Measurements from ENCODE around the gene GRN.

Gene GRN

DNA sequence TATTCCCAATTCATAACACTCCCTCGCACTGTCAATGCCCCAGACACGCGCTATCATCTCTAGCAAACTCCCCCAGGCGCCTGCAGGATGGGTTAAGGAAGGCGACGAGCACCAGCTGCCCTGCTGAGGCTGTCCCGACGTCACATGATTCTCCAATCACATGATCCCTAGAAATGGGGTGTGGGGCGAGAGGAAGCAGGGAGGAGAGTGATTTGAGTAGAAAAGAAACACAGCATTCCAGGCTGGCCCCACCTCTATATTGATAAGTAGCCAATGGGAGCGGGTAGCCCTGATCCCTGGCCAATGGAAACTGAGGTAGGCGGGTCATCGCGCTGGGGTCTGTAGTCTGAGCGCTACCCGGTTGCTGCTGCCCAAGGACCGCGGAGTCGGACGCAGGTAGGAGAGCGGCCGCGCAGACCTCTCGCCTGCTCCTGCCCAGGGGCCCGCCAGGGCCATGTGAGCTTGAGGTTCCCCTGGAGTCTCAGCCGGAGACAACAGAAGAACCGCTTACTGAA lies at the start of gene GRN:
GRN (plus strand) TSS at position 364 of the 515 bp plus-strand sequence. CDS start 3,863 bp downstream, outside the sequence.
- peak; percentile 91 for DNase-seq

DNA sequence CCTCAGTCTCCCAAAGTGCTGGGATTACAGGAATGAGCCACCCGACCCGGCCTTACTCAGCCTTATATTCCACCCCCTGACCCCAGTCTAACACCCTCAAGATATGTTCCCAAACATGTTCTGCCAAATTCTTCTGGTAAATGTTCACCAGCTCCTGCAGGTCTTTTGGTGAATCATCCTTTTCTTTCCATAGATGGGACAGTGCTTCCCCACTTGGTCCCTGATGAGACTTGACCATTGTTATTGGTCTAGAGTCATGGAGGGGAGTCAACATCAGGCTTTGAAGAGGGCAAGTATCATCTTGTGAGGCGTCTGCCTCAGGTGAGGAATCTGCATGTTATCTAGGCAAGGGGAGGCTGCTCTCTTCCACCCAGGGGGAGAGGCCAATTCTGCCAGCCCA lies 47.1 kb upstream of the GRN start:
- no peak for DNase-seq

DNA sequence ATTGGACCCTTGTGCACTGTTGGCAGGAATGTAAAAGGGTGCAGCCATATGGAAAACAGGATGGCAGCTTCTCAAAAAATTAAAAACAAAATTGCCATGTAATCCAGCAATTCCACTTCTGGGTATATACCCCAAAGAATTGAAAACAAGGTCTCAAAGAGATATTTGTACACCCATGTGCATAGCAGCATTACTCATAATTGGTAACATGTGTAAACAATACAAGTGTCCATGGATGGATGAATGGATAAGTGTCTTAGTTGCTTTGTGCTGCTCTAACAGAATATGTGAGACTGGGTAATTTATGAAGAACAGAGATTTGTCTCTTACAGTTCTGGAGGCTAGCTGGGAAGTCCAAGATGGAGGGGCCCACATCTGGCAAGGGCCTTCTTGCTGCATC lies 40.5 kb upstream of the GRN start:
- DNase-seq = peak; percentile 36

DNA sequence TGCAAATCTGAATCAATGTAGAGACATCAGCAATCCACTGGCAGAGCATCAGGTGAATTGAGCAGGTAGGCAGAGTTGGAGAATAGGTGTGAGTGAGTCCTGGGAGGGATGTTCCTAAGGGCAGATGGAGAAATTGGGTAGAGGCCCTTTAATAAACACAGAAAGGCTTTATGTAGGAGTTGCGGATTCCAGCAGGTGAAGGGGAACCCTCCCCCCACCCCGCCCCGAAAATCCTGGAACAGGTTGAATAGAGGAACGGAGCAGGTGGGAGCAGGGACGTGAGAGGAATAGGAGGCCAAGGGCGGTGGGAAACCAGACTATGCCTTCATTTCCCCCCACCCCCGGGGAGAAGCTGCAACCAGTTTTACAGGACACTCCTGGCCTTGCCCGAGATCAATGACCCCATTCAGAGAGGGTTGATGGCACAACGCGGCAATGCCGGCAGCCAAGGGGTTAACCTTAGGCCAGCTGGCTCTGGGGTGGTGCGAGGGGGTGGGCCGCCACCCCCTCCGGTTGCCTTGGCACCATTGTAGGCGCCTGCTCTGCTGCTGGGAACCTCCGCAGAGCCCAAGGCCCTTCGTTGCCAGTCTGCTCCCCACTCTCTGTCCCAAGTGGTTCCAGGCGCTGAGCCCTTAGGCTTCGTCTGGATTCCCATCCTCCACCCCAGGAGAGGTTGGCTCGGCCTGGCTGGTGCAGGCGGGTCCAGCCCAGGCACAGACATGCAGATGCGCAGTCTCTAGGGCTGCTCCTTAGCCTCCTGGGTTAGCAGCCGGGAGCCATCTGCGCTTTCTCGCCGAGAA lies 37.5 kb upstream of the GRN start:
- DNase-seq = no peak

DNA sequence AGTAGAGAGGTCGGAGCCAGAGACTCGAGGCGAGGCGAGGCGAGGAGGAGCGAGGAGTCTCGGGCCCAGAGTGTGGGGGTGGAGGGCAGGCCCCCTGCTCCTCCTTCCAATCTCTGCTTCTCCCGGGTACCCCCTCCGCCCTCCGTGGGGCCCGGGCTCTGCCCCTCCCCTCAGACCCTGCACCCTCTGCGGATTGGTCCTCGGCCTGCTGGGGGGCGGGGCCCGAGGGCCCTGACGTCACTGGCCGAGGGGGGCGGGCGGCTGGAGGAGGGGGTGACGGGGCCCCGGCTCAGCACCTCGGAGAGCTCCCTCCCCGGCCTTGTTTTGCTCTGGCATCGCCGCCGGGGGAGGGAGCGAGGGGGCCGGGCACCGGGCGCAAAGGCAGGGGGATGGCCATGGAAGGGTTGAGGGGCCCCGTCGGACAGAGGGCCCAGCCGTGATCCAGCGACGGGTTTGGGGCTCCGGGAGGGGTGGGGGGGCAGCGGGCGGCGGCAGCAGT lies 36.7 kb upstream of the GRN start, which contains the start of gene RUNDC3A:
RUNDC3A (plus strand) TSS at position 282 of the 499 bp plus-strand sequence. CDS start 232 bp downstream, outside the sequence.
- DNase-seq = peak; percentile 8

DNA sequence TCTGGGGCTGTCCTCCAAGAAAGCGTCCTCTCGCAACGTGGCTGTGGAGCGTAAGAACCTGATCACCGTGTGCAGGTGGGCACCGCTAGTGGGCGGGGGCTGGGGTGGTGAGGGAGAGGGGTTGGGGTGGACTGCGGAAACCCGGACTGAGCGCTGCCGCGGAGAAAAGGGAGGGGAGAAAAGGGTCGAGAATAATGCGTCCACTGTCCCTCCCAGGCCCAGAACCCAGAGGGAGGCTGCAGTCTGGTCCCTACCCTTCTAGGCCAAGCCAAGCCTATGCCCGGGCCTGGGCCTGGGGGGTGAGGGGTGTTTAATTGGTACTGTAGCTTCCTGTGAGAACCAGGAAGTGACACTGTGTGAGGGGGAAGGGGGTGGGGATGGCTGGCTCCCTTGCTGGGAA lies 36.2 kb upstream of the GRN start:
- no peak for DNase-seq

DNA sequence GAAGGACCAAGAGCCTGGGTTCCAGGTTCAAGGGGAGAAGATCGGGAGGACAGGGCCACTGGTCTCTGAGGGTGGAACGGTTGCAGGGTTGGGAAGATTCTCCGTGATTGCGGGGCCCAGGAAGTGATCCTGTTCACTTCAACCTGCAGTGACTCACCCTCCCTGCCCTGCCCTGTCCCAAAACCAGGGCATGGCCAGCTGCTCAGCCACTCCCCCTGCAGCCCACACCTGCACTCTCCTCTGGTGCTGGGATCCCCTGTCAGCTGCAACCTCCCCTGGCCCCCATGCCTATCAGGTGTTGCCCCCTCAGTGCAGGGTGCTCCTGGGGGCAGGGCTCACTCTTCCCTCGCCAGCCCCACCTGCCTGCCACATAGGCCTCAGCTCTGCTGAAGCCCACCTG lies 35.6 kb upstream of the GRN start:
- DNase-seq = no peak

DNA sequence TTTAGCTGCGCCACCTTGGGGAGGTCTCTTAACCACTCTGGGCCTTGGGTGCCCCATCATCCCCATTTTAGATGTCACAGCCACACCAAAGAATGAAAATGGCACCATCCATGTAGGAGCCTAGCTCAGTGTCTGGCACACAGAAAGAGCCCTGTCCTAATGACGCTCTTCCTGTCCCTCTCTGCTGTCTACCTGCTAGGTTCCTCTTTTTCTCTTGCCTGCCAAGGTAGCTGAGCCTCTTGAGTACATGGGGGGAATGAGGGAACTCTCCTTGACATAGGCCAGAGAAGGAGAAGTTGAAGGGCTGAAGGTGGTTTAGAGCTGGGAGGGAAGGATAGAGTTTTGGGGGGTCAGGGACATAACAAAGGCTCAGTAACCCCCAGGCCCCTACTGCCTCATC lies 34.9 kb upstream of the GRN start:
- no peak for DNase-seq

DNA sequence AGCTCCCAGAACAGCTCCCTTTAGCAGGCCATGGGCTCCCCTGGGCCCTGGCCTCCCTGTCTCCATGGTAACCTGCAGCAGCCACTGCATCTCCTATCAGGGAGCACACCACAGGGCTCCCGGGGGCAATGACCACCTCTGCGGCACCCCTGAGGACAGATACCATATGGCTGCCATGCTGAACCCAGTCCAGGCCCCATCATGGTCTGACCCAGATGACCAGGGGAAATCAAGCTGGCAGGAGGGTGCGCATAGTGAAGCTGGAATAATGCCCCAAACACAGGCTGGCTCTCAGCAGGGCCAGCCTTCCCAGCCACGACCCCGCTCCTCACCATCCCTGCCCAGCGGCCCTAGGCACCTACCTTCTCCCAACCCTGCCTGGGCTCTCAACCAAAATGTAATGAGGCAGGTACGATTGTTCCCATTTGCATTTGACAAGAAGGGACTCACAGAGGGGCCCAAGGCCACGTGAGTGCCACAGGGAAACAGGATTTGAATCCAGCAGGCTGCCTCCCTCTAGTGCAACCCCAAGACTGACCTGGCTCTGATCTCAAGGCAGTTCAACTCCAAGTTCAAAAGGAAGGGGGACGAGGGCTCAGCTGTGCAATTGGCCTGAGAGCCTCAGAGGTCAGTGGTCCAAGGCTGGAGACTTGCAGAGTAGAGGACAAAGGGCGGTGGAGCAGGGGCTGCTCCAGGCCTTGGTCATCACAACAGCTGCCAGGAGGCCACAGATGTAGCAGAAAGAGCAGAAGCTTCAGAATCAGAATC lies 34.3 kb upstream of the GRN start:
- no peak for DNase-seq

DNA sequence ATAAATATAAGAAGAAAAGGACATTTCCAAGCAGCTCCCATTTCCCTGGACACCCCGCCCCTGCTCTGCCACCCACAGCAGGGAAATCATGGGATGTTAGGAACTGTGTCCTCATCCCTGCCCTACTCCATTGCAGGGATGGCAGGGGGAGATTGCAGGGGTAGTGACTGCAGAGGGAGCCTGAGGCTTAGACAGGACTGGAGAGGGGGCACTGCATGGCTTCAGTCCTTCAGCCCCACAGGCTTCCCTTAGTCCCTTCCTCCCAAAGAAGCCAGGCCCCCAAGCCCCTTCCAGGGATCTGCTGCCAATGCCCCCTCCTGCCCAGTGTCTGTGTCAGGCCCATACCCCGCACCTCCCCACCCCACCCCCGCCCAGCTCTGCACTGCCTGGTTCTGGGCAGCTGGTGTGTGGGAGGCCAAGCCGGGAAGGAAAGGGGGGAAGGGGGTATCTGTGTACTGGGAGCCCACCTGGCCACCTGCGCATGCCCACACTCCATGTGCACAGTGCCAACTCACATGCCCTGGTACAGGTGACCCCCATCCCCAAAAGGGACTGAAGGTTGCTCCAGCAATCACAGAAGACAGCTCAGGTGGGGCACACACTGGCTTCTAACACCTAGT lies 33.4 kb upstream of the GRN start:
- DNase-seq = no peak

DNA sequence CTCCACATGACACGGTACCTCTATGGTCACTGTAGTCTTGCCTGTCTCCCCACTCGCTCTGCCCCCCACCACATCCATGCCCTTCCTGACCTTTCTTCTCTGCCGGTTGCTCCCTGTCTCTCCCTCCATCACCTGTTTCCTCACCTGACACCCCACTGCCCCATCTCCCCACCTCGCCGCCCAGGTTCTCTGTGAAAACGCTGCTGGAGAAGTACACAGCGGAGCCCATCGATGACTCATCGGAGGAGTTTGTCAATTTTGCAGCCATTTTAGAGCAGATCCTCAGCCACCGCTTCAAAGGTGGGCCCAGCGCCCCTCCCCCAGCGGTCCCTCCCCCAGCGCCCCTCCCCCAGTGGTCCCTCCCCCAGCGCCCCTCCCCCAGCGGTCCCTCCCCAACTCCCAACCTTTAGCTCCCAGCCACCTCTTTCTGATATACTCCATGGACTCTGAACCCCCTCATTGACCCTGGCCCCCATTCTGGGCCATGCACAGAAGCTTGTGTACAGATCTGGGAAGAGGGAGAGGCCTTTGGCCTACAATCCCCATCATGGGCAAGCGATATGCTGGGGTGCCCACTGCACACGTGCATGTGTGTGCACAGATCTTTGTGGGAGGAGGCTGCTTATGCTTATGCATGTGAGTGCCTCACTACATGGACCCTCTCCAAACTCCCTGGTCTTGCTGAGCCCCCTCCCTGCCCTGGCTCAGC lies 32.6 kb upstream of the GRN start:
- no peak for DNase-seq

DNA sequence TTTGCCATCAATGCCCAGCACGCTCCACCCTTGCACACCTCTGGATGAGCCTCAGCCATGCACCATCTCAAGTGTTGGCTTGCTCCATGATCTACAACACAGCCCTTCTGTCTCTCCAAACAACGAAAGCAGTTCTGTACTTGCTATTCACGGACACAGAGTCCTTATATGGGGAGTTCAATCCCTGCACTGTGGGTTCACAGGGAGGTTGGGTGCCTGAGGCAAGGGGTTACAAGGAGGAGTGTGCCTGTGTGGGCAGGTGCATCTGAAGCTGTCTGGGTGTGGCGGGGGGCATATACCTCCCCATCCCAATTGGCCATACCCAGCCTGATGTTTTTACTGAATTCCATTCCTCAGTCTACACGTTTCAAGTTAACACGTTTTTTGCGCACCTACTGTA lies 31.1 kb upstream of the GRN start:
- no peak for DNase-seq

DNA sequence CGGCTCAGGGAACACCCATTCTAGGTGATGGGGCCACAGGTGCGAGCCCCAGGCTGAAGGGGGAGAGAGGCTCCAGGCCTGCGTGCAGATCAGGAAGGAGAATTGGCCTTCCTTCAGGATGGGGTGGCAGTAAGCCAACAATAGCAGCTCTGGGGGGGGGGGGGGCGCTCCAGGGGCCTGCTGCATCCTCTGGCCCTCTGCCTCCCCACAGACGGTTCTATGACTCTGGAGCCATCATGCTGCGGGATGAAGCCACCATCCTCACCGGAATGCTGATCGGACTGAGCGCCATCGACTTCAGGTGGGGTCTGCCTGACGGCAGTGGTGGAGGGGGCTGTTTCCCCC lies 30.6 kb upstream of the GRN start:
- DNase-seq = no peak

DNA sequence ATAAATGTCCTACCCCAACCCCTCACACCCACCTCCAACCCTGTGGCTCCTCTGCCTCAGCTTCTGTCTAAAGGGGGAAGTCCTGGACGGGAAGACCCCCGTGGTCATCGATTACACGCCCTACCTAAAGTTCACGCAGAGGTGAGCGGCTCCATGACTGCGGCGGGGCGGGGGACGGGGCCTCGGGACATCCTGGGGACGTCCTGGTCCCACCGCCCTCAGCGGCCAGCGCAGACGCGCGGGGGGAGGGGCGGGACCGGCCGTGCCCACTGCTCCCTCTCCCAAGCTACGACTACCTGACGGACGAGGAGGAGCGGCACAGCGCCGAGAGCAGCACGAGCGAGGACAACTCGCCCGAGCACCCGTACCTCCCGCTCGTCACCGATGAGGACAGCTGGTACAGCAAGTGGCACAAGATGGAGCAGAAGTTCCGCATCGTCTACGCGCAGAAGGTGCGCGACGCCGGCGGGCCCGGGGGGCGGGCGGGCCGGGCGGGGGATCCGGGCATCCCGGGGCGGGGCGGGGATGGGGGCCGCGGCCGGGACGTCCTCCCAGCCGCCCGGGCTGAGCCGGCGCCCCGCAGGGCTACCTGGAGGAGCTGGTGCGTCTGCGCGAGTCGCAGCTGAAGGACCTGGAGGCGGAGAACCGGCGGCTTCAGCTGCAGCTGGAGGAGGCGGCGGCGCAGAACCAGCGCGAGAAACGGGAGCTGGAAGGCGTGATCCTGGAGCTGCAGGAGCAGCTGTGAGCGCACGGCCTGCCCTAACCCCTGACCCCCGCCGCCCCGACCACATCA lies 30.0 kb upstream of the GRN start:
- DNase-seq = peak; percentile 5

DNA sequence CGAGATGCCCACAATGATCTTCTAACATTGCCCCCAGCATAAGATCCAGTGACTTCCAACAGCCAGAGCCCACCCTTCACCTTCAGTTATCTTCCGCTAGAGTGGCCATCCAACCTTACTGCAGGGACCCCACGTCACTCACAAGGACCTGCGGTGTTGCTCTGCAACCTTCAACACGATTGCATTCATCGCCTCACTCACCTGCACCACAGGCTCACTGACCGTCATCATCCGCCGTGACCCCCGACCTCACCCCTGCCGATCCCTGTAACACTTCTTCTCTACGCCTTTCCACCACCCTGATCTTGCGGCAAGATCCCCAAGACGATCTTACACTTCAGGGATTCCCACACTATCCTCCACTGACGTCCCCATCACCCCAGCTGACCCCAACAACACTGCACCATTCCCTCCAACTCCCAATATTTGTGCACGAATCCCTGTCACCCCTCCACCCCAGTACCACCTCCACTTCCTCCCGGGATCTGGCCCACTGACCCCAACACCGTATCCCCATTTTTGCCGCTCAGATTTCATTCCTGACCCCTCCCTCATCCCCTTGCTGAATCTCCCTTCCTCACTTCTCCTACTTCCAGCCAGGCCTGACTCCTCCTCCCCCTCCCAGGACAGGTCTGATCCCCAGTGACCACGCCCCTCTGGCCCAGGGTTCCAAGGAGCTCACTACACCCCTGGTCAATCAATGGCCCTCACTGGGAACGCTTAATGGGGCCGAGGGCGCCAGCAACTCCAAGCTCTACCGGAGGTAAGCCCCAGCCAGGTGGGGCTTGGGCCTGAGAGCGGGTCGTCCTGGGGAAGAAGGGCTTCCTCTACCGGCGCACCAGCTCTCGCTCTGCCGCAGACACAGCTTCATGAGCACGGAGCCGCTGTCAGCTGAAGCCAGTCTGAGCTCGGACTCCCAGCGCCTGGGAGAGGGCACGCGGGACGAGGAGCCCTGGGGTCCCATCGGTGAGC lies 29.1 kb upstream of the GRN start:
- no peak for DNase-seq

DNA sequence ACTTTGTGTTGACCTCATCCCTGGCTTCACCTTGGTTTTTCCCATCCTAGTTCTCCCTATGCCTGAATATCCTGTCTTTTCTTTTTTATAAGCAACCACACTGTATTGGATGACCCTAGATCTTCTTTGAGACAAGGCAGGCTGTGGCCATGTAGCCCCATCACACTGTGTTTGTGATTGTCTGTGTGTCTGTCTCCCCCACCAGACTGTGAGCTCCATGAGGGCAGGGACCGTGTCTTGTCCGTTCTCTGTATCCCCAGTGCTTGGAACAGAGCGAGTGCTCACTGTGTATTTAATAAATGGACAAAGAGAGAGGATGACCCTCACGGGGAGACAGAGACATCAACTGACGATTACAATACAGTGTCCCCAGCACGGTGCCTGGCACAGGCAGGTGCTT lies 27.6 kb upstream of the GRN start:
- DNase-seq = no peak

DNA sequence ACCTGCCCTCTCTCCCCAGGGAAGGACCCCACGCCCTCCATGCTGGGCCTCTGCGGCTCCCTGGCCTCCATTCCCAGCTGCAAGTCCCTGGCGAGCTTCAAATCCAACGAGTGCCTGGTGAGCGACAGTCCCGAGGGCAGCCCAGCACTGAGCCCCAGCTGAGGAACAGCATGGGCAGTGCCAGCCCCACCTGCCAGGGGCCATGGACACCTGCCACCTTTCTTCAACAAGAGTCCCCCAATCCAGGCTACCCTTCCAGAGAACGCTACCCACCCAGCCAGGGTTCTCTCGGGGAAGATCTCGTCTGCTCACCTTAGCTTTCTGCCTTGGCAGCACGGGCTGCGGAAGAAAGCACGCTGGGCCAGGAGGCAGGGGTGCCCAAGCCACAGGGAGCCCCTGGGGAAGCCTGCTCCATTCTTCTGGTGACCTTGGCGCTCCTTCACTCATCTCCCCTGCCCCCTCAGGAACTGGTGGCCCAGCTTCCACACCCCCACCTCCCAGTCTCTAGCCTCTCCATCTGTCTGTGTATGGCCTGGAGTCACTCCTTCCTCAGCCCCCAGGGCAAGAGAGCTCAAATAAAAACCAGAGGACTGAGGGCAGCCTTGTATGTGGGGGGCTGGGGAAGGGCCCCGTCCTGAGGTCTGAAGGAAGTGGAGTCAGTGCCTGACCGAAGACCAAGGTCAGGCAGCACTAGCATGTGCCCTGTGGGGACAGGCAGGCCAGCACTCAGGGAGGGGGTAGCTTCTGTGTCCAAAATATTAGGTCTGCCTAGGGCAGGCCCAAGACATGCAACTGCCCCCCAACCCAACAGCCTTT lies 26.8 kb upstream of the GRN start:
- no peak for DNase-seq

DNA sequence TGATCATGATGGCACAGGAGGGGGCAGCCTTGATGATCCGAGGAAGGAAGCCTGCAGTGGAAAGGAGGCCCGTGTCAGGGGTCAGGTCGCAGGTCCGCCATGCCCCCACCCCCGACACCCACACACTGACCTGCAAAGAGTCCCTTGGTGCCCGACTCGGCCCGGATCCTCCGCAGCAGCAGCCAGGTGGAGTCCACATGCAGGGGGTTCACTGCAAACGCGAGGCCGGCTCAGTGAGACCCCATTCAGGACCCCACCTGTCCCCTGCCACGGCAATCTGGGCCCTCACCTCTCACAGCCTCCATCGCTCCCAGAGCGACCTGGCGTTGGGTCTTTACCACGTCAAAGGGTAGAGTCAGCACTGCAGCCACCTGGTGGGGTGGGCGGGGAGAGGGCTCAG lies 25.0 kb upstream of the GRN start:
- no peak for DNase-seq

DNA sequence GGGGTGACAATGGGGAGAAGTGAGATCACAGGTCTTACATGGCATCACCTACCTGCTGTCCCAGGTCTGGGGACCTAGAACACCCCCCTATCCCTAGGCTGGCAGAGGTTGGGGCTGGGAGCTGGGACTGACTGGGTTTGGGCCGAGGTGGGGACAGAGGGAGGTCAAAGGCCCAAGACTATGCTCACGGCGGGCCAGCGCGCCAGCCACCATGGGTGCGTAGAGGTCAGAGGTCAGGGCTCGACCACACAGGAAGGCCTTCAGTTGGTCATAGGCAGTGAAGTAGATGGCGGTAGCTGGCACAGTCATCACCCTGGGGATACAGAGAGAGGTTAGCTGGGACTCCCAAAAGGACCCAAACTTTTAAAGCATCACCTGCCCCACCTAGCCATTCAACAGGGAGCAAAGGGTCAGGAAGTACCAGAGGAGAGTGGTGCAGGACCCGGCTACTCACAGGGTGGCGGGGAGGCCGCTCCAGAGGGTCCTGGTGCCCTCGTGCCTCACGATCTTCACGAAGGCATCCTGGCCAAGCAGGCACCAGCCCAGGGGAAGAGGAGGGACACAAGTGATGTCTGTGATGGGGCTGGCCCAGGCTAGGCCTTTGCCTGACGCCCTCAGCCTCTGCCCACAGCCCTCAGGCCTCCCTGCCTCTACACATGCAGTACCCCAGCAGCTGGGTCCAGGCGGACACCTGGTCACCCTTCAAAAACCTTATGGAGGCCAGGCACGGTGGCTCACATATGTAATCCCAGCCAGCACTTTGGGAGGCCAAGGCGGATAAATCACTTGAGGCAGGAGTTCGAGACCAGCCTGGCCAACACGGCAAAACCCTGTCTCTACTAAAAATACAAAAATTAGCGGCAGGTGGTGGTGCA lies 23.6 kb upstream of the GRN start:
- DNase-seq = no peak
